ENCODE results near the gene TMEM132C.

DNA sequence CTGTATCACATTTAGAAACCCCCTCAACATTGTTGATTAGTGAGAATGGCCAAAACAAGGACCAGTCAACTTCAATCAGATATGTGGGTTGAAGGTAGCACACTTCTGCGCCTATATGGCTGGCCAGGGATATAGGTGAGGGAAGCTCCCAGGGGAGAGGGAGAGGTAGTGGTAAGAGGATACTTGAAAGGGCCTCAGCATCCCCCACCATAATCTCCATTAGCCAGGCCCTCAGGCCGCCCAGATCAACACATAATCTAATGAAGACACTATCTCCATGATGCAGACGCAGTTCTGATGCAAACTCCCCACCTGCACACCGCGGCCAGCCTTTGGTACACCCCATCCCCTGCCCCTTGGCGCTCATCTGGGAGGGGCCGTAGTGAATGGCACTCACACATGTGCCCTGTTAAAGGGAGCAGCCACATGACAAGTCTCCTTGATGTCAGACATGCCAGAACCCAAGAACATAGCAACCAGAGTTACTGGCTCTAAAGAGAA is 158.0 kb downstream of the TMEM132C start:
- TF ChIP-seq, protein P1, sequence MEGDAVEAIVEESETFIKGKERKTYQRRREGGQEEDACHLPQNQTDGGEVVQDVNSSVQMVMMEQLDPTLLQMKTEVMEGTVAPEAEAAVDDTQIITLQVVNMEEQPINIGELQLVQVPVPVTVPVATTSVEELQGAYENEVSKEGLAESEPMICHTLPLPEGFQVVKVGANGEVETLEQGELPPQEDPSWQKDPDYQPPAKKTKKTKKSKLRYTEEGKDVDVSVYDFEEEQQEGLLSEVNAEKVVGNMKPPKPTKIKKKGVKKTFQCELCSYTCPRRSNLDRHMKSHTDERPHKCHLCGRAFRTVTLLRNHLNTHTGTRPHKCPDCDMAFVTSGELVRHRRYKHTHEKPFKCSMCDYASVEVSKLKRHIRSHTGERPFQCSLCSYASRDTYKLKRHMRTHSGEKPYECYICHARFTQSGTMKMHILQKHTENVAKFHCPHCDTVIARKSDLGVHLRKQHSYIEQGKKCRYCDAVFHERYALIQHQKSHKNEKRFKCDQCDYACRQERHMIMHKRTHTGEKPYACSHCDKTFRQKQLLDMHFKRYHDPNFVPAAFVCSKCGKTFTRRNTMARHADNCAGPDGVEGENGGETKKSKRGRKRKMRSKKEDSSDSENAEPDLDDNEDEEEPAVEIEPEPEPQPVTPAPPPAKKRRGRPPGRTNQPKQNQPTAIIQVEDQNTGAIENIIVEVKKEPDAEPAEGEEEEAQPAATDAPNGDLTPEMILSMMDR (IDR thresholded peaks at IDR 0.05), result no peak
- TF ChIP-seq POLR2A (IDR thresholded peaks at IDR 0.05), result no peak

All from lower leg skin (tissue), 3 donors.